Measurements from ENCODE around the gene AKAP6.

AKAP6 gene

DNA sequence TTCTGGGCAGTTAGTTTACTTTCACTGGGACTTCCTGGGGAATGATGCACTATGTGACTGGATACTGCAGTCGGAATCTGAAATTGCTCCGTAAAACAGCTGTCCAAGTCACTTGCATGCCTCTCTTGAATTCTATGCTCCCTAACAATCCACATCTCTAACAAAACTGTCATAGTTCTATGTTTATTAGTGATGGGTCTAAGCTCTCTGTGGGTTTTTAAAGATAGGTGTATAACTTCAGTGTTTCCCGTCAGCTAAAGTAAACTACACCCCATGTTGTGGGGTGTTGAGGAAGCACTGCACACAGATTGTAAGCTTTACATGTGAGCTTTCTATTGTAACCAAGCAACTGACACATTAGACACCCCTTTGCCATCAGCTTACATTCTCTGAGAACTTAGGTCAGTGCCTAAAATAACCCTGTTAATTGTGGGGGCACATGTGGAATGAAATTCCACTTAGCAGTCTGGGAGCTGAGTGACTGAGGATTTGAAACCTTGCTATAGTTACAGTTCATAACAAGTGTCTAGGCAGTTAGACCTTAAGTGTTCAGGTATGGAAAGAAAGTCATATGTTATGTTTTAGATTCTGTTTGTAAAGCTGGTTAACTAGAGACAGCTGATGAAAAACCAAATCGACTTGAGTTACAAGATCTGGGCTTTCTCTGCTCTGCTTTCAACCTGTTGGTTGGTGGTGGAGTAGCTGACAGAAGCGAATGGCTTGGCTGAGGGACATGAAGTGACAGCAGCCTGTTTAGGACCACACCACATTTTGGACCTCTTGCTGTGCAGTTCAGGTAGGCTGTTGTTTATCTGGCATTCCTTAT is 165.7 kb downstream of the AKAP6 start:
- DNase-seq (ENCODE audit: low read depth), result peak; percentile 89
- H3K4me3 ChIP-seq (ENCODE audit: low read length), result peak overlapping the region; percentile 61
- TF ChIP-seq, protein P1, sequence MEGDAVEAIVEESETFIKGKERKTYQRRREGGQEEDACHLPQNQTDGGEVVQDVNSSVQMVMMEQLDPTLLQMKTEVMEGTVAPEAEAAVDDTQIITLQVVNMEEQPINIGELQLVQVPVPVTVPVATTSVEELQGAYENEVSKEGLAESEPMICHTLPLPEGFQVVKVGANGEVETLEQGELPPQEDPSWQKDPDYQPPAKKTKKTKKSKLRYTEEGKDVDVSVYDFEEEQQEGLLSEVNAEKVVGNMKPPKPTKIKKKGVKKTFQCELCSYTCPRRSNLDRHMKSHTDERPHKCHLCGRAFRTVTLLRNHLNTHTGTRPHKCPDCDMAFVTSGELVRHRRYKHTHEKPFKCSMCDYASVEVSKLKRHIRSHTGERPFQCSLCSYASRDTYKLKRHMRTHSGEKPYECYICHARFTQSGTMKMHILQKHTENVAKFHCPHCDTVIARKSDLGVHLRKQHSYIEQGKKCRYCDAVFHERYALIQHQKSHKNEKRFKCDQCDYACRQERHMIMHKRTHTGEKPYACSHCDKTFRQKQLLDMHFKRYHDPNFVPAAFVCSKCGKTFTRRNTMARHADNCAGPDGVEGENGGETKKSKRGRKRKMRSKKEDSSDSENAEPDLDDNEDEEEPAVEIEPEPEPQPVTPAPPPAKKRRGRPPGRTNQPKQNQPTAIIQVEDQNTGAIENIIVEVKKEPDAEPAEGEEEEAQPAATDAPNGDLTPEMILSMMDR (conservative IDR thresholded peaks at IDR 0.05; ENCODE audit: low read length), result no peak

DNA sequence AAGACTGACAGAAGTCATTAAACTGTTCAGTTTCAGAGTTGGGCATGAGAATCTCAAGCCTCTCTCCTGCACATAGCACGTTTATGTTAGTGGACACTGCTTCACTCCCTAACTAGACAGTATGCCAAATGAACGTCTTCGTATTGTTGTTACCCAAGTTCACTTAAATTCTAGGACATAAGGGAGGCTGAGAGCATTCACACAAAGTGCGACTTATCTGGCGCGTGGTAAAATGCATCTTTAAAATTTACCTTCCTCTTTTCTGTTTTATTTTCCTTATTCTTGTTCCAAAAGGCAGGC is 166.3 kb downstream of the AKAP6 start:
- peak overlapping the region; percentile 61 for H3K4me3 ChIP-seq (ENCODE audit: low read length)
- no peak for DNase-seq (ENCODE audit: low read depth)
- TF ChIP-seq, protein P1 (conservative IDR thresholded peaks at IDR 0.05; ENCODE audit: low read length), result no peak

DNA sequence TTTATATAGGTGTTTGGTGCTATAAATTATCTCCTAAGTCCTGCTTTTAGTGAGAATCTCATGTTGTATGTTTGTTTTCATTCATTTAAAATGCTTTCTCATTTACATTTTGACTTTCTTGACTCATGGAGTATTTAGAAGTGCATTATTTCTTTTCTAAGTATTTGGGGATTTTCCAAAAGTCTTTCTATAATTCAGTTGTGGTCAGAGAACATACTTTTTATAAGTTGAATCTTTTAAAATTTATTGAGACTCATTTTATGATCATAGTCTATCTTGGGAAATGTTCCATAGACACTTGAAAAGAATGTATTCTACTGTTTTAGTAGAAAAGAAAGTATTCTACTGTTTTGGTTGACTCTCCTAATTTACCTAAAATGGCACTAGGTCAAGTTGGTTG is 168.2 kb downstream of the AKAP6 start:
- TF ChIP-seq, protein P1 (conservative IDR thresholded peaks at IDR 0.05; ENCODE audit: low read length), result no peak
- peak; percentile 39 for DNase-seq (ENCODE audit: low read depth)
- peak overlapping the region; percentile 61 for H3K4me3 ChIP-seq (ENCODE audit: low read length)

DNA sequence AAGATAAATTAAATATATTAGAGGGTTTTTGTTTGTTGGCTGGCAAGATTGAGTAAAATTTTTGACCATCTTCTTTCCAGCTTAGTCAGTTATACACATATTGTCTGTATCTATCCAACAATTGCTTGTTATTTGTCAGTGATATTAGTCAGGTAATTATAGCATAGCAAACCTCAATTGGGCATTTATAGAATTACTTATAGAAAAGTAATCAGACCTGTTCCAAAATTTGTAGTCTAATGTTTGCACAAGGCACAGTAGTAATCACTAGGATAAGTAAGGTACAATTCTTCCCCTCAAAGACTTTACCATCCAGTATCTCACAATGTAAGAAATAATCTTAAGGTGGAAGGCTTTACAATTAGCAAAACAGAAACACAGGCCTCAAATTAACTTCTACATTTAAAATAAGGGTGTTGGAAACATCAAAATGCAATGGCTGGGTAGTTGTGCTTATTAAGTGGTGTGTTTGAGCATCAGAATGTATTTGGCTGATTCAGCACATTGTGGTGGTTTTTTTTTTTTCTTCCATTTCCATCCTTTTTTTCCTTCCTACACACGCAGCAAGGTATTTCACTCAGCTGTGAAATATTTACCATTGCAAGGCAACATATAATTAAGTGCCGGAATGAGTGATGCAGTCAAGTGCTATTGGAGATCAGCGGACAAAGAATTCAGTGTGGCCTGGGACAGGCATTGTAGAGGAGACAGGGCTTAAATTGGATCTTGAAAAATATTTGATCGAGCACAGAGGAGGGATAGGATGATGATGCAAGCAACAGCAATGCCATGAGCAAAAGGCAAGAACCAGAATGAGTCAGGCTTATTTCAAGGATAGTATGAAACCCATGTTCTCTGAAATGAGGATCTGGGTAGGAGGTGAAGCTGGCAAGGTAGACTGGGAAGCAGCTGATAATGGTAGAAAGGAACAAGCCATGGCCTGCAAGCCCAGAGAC is 178.2 kb downstream of the AKAP6 start:
- TF ChIP-seq, protein P1 (conservative IDR thresholded peaks at IDR 0.05; ENCODE audit: low read length), result no peak
- no peak overlapping the region for H3K4me3 ChIP-seq (ENCODE audit: low read length)
- peak; percentile 96 for DNase-seq (ENCODE audit: low read depth)

DNA sequence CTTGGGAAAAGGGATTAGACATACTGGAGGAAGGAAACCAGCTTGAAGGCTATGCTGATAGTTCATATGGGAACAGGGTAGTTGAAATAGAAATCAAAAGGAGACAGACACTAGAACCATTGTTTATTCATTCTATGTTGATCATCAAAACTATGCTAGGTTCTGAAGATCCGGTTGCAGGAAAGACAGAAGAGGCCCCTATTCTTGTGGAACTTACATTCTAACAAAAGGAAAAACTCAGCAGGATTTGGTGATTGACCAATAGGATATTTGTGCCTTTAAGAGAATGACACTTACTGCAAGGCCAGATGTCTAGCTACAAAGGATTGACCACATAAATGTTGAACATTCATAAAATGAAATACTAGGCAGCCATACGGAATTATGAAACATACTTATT is 179.2 kb downstream of the AKAP6 start:
- DNase-seq (ENCODE audit: low read depth), result peak; percentile 91
- H3K4me3 ChIP-seq (ENCODE audit: low read length), result no peak overlapping the region
- TF ChIP-seq, protein P1 (conservative IDR thresholded peaks at IDR 0.05; ENCODE audit: low read length), result no peak

DNA sequence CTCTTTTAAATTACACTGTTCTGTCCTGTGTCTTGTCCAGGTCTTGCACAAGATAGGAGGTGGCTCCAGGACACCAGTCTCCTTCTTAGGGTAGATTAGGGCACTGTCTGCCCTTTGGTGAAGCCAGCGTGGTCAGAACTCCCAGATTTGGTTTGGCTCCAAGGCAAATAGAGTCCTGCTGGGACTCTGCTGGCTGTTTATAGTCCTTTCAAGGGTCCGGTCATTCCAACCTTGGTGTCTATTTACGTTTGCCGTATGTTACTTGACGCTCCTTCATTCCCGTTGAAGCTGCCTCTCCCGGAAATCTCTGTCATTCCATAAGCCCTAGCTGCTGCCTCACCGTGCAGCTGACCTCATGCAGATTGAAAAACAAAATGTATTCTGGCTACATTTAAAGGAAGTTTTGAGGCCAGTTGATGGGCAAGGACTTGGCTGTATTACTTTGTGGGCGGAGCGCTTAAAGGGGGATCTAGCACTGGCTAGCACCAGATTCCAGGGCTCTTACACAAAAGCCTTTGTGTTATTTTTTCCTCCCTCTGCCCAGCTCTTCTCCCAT is 180.6 kb downstream of the AKAP6 start:
- TF ChIP-seq, protein P1 (conservative IDR thresholded peaks at IDR 0.05; ENCODE audit: low read length), result no peak
- peak; percentile 99 for DNase-seq (ENCODE audit: low read depth)
- peak overlapping the region; percentile 28 for H3K4me3 ChIP-seq (ENCODE audit: low read length)
